ENCODE measurements around the gene VASN.
"Not testable (repeated sequence)": the region's sequence is repeated elsewhere in the genome, so short reads cannot be mapped to it uniquely, and the experiment has no call there.

The VASN gene

GRCh38 chr16:4371357-4372000 lies at the start of gene VASN:
Gene VASN (plus strand): TSS chr16:4371848. CDS start chr16:4380878, 9,030 bp downstream.
- DNase-seq: peak; percentile 69

- no peak for DNase-seq
Observed at GRCh38 chr16:4322121-4323052, 49.3 kb upstream of the VASN start.

- DNase-seq: no peak
Observed at GRCh38 chr16:4323071-4323844, 48.4 kb upstream of the VASN start.

- DNase-seq: no peak
Observed at GRCh38 chr16:4323845-4324488, 47.7 kb upstream of the VASN start.

GRCh38 chr16:4324492-4325252 lies 47.0 kb upstream of the VASN start:
- no peak for DNase-seq

GRCh38 chr16:4325253-4325758 lies 46.3 kb upstream of the VASN start:
- no peak for DNase-seq

GRCh38 chr16:4327386-4328045 lies 44.1 kb upstream of the VASN start:
- no peak for DNase-seq

GRCh38 chr16:4328046-4328781 lies 43.4 kb upstream of the VASN start:
- no peak for DNase-seq

- no peak for DNase-seq
Observed at GRCh38 chr16:4328782-4329775, 42.6 kb upstream of the VASN start.

- peak; percentile 26 for DNase-seq
Observed at GRCh38 chr16:4330277-4330874, 41.3 kb upstream of the VASN start.

GRCh38 chr16:4332083-4332482 lies 39.6 kb upstream of the VASN start:
- no peak for DNase-seq

- DNase-seq: no peak
Observed at GRCh38 chr16:4332623-4333307, 38.9 kb upstream of the VASN start.

- no peak for DNase-seq
Observed at GRCh38 chr16:4333308-4333638, 38.4 kb upstream of the VASN start.

GRCh38 chr16:4333714-4334113 lies 37.9 kb upstream of the VASN start:
- not testable (repeated sequence) for DNase-seq

- no peak for DNase-seq
Observed at GRCh38 chr16:4334724-4335495, 36.7 kb upstream of the VASN start.

GRCh38 chr16:4336701-4337539 lies 34.7 kb upstream of the VASN start:
- no peak for DNase-seq

All from NCI-H345 (cell line).